ENCODE measurements around the gene STT3B.

GRCh38 chr3:31580645-31581044 is 47.9 kb downstream of the STT3B start:
- TF ChIP-seq POLR2AphosphoS5 (IDR thresholded peaks at IDR 0.05) = no peak
- no peak for TF ChIP-seq POLR2A (IDR thresholded peaks at IDR 0.05)
- no peak for TF ChIP-seq CTCF (IDR thresholded peaks at IDR 0.05)
- no peak for TF ChIP-seq EP300 (IDR thresholded peaks at IDR 0.05)

All from suprapubic skin (tissue), 4 donors.